Neural cell (in vitro differentiated cells): Measurements from ENCODE around the gene EPB41L2.

ENCODE experiments used
- CTCF ChIP-seq: fragments of 450-650 bp; IDR thresholded peaks from 2 replicates; pipeline ENCODE4 v1.5.1; 2014; ENCODE audit warnings: antibody characterized with exemption, mild to moderate bottlenecking, moderate library complexity; ENCODE audit not compliant: poor library complexity, severe bottlenecking
- EZH2 ChIP-seq: fragments of 200-600, 300-800 bp; shearing (Covaris generic), sonication (generic); IDR thresholded peaks from 2 replicates; pipeline ENCODE4 v1.6.1; 2014; ENCODE audit warnings: antibody characterized with exemption, low read length, borderline replicate concordance, mild to moderate bottlenecking; ENCODE audit not compliant: insufficient read depth, poor library complexity, severe bottlenecking

- TF ChIP-seq CTCF (peak; percentile 94), EZH2 (no peak)
These were observed 219.3 kb downstream of the EPB41L2 start for GRCh38 chr6:130843575-130844320.
